ENCODE measurements around the gene ADGRG1.
"Not testable (repeated sequence)": the region's sequence is repeated elsewhere in the genome, so short reads cannot be mapped to it uniquely, and the experiment has no call there.

ADGRG1 gene

GRCh38 chr16:57628008-57628781, at the start of gene ADGRG1:
Gene ADGRG1, plus strand, starts transcription at chr16:57628630. Its CDS starts 21,658 bp downstream, at chr16:57650288.
- peak; percentile 69 for DNase-seq

- no peak for DNase-seq
Observed at GRCh38 chr16:57579361-57579665, 49.1 kb upstream of the ADGRG1 start.

- DNase-seq: no peak
Observed at GRCh38 chr16:57585051-57585687, 43.3 kb upstream of the ADGRG1 start.

- no peak for DNase-seq
Observed at GRCh38 chr16:57588831-57589230, 39.6 kb upstream of the ADGRG1 start.

GRCh38 chr16:57589374-57589773, 39.1 kb upstream of the ADGRG1 start:
- DNase-seq: no peak

GRCh38 chr16:57590654-57591085, 37.8 kb upstream of the ADGRG1 start:
- DNase-seq: no peak

- DNase-seq: peak; percentile 80
Observed at GRCh38 chr16:57591086-57591869, 37.2 kb upstream of the ADGRG1 start.

- DNase-seq: no peak
Observed at GRCh38 chr16:57591870-57592485, 36.5 kb upstream of the ADGRG1 start.

- DNase-seq: no peak
Observed at GRCh38 chr16:57592591-57593003, 35.8 kb upstream of the ADGRG1 start.

GRCh38 chr16:57593021-57593420, 35.4 kb upstream of the ADGRG1 start:
- DNase-seq: no peak

- no peak for DNase-seq
Observed at GRCh38 chr16:57593990-57594389, 34.4 kb upstream of the ADGRG1 start.

- no peak for DNase-seq
Observed at GRCh38 chr16:57594531-57595031, 33.8 kb upstream of the ADGRG1 start.

- DNase-seq: not testable (repeated sequence)
Observed at GRCh38 chr16:57596234-57596633, 32.2 kb upstream of the ADGRG1 start.

- DNase-seq: no peak
Observed at GRCh38 chr16:57598437-57598836, 30.0 kb upstream of the ADGRG1 start.

GRCh38 chr16:57600048-57600835, 28.2 kb upstream of the ADGRG1 start:
- no peak for DNase-seq

- DNase-seq: no peak
Observed at GRCh38 chr16:57600952-57601580, 27.4 kb upstream of the ADGRG1 start.

GRCh38 chr16:57601801-57602478, 26.5 kb upstream of the ADGRG1 start:
- no peak for DNase-seq

- DNase-seq: no peak
Observed at GRCh38 chr16:57603115-57604024, 25.1 kb upstream of the ADGRG1 start.

- no peak for DNase-seq
Observed at GRCh38 chr16:57604177-57604576, 24.3 kb upstream of the ADGRG1 start.
